Natural killer cell (primary cell): Measurements from ENCODE around the gene FXYD5. TPM values are rescaled to one million over a fixed set of nuclear protein-coding genes. Genes with fewer than 3 reads are reported as not detected.

ENCODE experiments used
- ATAC-seq, 3 donors: fragments of 150-1000 bp in 2 of 3; fragments of 200-7000 bp in 1 of 3; cut with Tn5 transposase; 1 replicate in 1 of 3; 2 replicates in 2 of 3; pipeline ENCODE4 v1.10.0; 2021; ENCODE audit warnings: mild to moderate bottlenecking in 2 of 3, moderate library complexity in 2 of 3
- DNase-seq, 2 donors: peaks; one replicate each; pipeline versions ENCODE4 v3.0.0 to v3.0.0-alpha.2; 2013 to 2021; ENCODE audit warnings: mixed read lengths in 1 of 2
- H3K27ac ChIP-seq: one replicate; pipeline ENCODE4 v1.5.1; 2013; ENCODE audit warnings: mild to moderate bottlenecking, low read length
- H3K27me3 ChIP-seq: one replicate; pipeline ENCODE4 v1.6.1; 2013; ENCODE audit warnings: low read length; ENCODE audit not compliant: control insufficient read depth, insufficient read depth
- H3K36me3 ChIP-seq: one replicate; pipeline ENCODE4 v1.6.1; 2013; ENCODE audit warnings: low read length; ENCODE audit not compliant: control insufficient read depth, insufficient read depth
- H3K4me1 ChIP-seq: one replicate; pipeline ENCODE4 v1.6.1; 2013; ENCODE audit warnings: low read length; ENCODE audit not compliant: control insufficient read depth, insufficient read depth
- H3K4me3 ChIP-seq: one replicate; pipeline ENCODE4 v1.5.1; 2013; ENCODE audit warnings: low read length
- H3K9me3 ChIP-seq: one replicate; pipeline ENCODE4 v1.6.1; 2013; ENCODE audit warnings: low read length; ENCODE audit not compliant: control insufficient read depth, insufficient read depth
- H3K27ac Mint-ChIP-seq, 2 donors: one replicate each; pipeline ENCODE4 v1.8.0; 2022; ENCODE audit warnings: mild to moderate bottlenecking in 2 of 2, mixed read lengths in 2 of 2, moderate library complexity in 1 of 2
- H3K27me3 Mint-ChIP-seq, 2 donors: one replicate each; pipeline ENCODE4 v1.8.0; 2022; ENCODE audit warnings: low read depth in 2 of 2, mixed read lengths in 2 of 2
- H3K36me3 Mint-ChIP-seq: one replicate; pipeline ENCODE4 v1.8.0; 2022; ENCODE audit warnings: mixed read lengths
- H3K4me1 Mint-ChIP-seq, 2 donors: one replicate each; pipeline ENCODE4 v1.8.0; 2022; ENCODE audit warnings: mixed read lengths in 2 of 2
- H3K4me3 Mint-ChIP-seq: one replicate; pipeline ENCODE4 v1.8.0; 2022; ENCODE audit warnings: mild to moderate bottlenecking, moderate library complexity, mixed read lengths
- H3K9me3 Mint-ChIP-seq, 2 donors: one replicate each; pipeline ENCODE4 v1.8.0; 2022; ENCODE audit warnings: mixed read lengths in 2 of 2
- CTCF ChIP-seq: fragments of 200-600 bp; IDR thresholded peaks from one replicate; pipeline ENCODE4 v1.8.0; 2022; ENCODE audit warnings: antibody characterized with exemption
- WGBS: methylation state at CpG from one replicate; pipeline ENCODE4 v1.1.7; 2013; ENCODE audit warnings: missing lambda C conversion rate; ENCODE audit not compliant: insufficient coverage; 5-methylcytosine and 5-hydroxymethylcytosine counted together
- intact Hi-C: fragments of 100-400 bp; cut with micrococcal nuclease; formaldehyde crosslinking; loops from one replicate; pipeline ENCODE4 v1.14.2; 2022
- total RNA-seq, 4 donors: library from RNA; stranded (reverse); fragments of 120-200 nt in 1 of 4; gene quantifications; one replicate each; pipeline versions ENCODE4 v1.2.3 to v1.2.4, GENCODE V29; 2013 to 2022

The FXYD5 gene
- total RNA-seq, 3 donors from 2014 or later (not counting 1 experiment from before 2014, with no cell fraction given), result 226 to 270 (median 231) TPM

- ATAC-seq, result no peak
- 95% methylated on average over 9 of the region's 9 CpGs for WGBS
Measured at GRCh38 chr19:35106291-35106583, 48.3 kb upstream of the FXYD5 start.

GRCh38 chr19:35106898-35107541 lies 47.5 kb upstream of the FXYD5 start:
- DNase-seq, result no peak
- no peak for TF ChIP-seq CTCF
- Histone ChIP-seq H3K27me3 (no peaks in the 10 kb centered on the region), H3K36me3 (no peaks in the 10 kb centered on the region), H3K27ac (no peak overlapping the region), H3K9me3 (peaks cover 5% of the 10 kb centered on the region), H3K4me3 (no peak overlapping the region), H3K4me1 (no peaks in the 10 kb centered on the region)
- Mint-ChIP-seq H3K9me3 (no peaks in the 10 kb centered on the region), H3K4me1 (no peaks in the 10 kb centered on the region), H3K27ac (no peak overlapping the region), H3K27me3 (peaks cover 0 to 6% of the 10 kb centered on the region in 2 donors), H3K4me3 (no peak overlapping the region), H3K36me3 (no peaks in the 10 kb centered on the region)
- 100% methylated on average over 1 of the region's 2 CpGs for WGBS
- intact Hi-C loops, result no loop called here
- ATAC-seq, result no peak

More at GRCh38 chr19:35106291-35106583, 48.3 kb upstream of the FXYD5 start:
- H3K4me3 Mint-ChIP-seq, result no peak overlapping the region
- no peak overlapping the region for H3K27ac ChIP-seq
- H3K36me3 Mint-ChIP-seq, result no peaks in the 10 kb centered on the region
- no peak overlapping the region for H3K27ac Mint-ChIP-seq
- H3K27me3 ChIP-seq, result no peaks in the 10 kb centered on the region
- no peak overlapping the region for H3K4me3 ChIP-seq
- H3K9me3 ChIP-seq, result peaks cover 5% of the 10 kb centered on the region
- TF ChIP-seq CTCF, result no peak
- H3K36me3 ChIP-seq, result no peaks in the 10 kb centered on the region
- peaks cover 0 to 6% of the 10 kb centered on the region in 2 donors for H3K27me3 Mint-ChIP-seq
- H3K4me1 Mint-ChIP-seq, result no peaks in the 10 kb centered on the region
- DNase-seq, result no peak
- no peaks in the 10 kb centered on the region for H3K9me3 Mint-ChIP-seq
- no peaks in the 10 kb centered on the region for H3K4me1 ChIP-seq
- intact Hi-C loops, result no loop called here

- ATAC-seq (no peak), DNase-seq (no peak)
- Mint-ChIP-seq H3K4me3 (no peak overlapping the region), H3K36me3 (no peaks in the 10 kb centered on the region), H3K4me1 (no peaks in the 10 kb centered on the region), H3K27me3 (peaks cover 0 to 6% of the 10 kb centered on the region in 2 donors), H3K27ac (no peak overlapping the region), H3K9me3 (no peaks in the 10 kb centered on the region)
- H3K27ac ChIP-seq, result no peak overlapping the region
- no peaks in the 10 kb centered on the region for H3K36me3 ChIP-seq
- intact Hi-C loops, result no loop called here
- H3K9me3 ChIP-seq, result peaks cover 5% of the 10 kb centered on the region
- no peaks in the 10 kb centered on the region for H3K4me1 ChIP-seq
- no peak for TF ChIP-seq CTCF
- H3K4me3 ChIP-seq, result no peak overlapping the region
- H3K27me3 ChIP-seq, result no peaks in the 10 kb centered on the region
- 24% methylated on average over 5 of the region's 5 CpGs for WGBS
Measured at GRCh38 chr19:35107545-35107944, 47.0 kb upstream of the FXYD5 start.

- Histone ChIP-seq H3K27ac (no peak overlapping the region), H3K4me1 (no peaks in the 10 kb centered on the region), H3K36me3 (no peaks in the 10 kb centered on the region), H3K4me3 (no peak overlapping the region), H3K27me3 (no peaks in the 10 kb centered on the region), H3K9me3 (peaks cover 5% of the 10 kb centered on the region)
- Mint-ChIP-seq H3K27ac (no peak overlapping the region), H3K9me3 (no peaks in the 10 kb centered on the region), H3K4me1 (no peaks in the 10 kb centered on the region), H3K4me3 (no peak overlapping the region), H3K27me3 (peaks cover 0 to 6% of the 10 kb centered on the region in 2 donors), H3K36me3 (no peaks in the 10 kb centered on the region)
- WGBS, result 71% methylated on average over 11 of the region's 11 CpGs
- no peak for ATAC-seq
- TF ChIP-seq CTCF, result no peak
- intact Hi-C loops, result no loop called here
- no peak for DNase-seq
Measured at GRCh38 chr19:35108730-35109129, 45.8 kb upstream of the FXYD5 start.
